ENCODE data around the gene SYT5.
"Not testable (repeated sequence)": the region's sequence is repeated elsewhere in the genome, so short reads cannot be mapped to it uniquely, and the experiment has no call there.

SYT5 gene

GRCh38 chr19:55226788-55227187 is 46.7 kb upstream of the SYT5 start:
- TF ChIP-seq, protein P1, sequence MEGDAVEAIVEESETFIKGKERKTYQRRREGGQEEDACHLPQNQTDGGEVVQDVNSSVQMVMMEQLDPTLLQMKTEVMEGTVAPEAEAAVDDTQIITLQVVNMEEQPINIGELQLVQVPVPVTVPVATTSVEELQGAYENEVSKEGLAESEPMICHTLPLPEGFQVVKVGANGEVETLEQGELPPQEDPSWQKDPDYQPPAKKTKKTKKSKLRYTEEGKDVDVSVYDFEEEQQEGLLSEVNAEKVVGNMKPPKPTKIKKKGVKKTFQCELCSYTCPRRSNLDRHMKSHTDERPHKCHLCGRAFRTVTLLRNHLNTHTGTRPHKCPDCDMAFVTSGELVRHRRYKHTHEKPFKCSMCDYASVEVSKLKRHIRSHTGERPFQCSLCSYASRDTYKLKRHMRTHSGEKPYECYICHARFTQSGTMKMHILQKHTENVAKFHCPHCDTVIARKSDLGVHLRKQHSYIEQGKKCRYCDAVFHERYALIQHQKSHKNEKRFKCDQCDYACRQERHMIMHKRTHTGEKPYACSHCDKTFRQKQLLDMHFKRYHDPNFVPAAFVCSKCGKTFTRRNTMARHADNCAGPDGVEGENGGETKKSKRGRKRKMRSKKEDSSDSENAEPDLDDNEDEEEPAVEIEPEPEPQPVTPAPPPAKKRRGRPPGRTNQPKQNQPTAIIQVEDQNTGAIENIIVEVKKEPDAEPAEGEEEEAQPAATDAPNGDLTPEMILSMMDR (IDR thresholded peaks at IDR 0.05): no peak
- TF ChIP-seq ZFX (IDR thresholded peaks at IDR 0.05; ENCODE audit: borderline replicate concordance): no peak
- H3K27ac ChIP-seq: no peak overlapping the region

GRCh38 chr19:55226273-55226672 is 46.2 kb upstream of the SYT5 start:
- TF ChIP-seq, protein P1 (IDR thresholded peaks at IDR 0.05): no peak
- no peak for TF ChIP-seq ZFX (IDR thresholded peaks at IDR 0.05; ENCODE audit: borderline replicate concordance)
- H3K27ac ChIP-seq: no peak overlapping the region

GRCh38 chr19:55225415-55225958 is 45.4 kb upstream of the SYT5 start:
- no peak overlapping the region; the same call in 1 of the 2 replicates for H3K27ac ChIP-seq
- TF ChIP-seq ZFX (IDR thresholded peaks at IDR 0.05; ENCODE audit: borderline replicate concordance): no peak
- TF ChIP-seq, protein P1 (IDR thresholded peaks at IDR 0.05): no peak

GRCh38 chr19:55224679-55225414 is 44.8 kb upstream of the SYT5 start:
- not testable (repeated sequence) for H3K27ac ChIP-seq

DNA sequence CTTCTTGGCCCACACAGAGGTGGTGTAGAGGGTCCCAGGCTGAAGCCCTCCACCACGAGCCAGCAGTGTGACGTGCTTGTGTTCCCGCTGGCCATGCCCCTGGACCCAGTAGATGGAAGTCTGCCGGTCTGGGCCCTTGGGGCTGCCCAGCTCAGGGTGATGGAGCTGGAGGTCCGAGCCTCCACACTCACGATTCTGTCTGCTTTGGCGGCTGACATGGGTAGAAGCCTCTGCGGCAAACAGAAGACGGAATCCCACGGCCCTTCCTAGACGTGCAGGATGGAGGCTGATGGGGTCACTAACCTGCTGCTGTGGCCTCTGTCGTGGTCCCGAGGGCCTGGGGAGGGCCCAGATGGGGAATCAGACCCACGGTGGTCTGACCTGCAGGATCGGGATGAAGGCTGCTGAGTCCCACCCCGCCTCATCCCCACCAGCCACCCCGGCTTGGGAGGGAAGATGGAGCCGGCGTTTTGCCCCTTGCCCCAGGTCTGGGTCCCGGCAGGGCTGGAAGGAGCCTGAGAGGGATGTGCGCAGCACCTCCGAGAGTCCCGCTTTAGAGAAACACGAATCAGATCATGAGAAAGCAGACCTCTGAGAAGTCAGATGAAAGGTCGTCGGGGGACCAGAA is 44.1 kb upstream of the SYT5 start:
- peak overlapping the region; percentile 27; the same call in 1 of the 2 replicates for H3K27ac ChIP-seq
- TF ChIP-seq ZFX (IDR thresholded peaks at IDR 0.05; ENCODE audit: borderline replicate concordance): no peak
- TF ChIP-seq, protein P1 (IDR thresholded peaks at IDR 0.05): no peak

- H3K27ac ChIP-seq: peak overlapping the region; percentile 27; the same call in 1 of the 2 replicates
- TF ChIP-seq, protein P1 (IDR thresholded peaks at IDR 0.05): no peak
- no peak for TF ChIP-seq ZFX (IDR thresholded peaks at IDR 0.05; ENCODE audit: borderline replicate concordance)
These were observed 43.4 kb upstream of the SYT5 start for GRCh38 chr19:55223291-55224037.

GRCh38 chr19:55220525-55220924 is 40.4 kb upstream of the SYT5 start:
- TF ChIP-seq, protein P1 (IDR thresholded peaks at IDR 0.05): no peak
- no peak for TF ChIP-seq ZFX (IDR thresholded peaks at IDR 0.05; ENCODE audit: borderline replicate concordance)

More at GRCh38 chr19:55220525-55220924, 40.4 kb upstream of the SYT5 start:
- H3K27ac ChIP-seq: no peak overlapping the region

Data from 22Rv1 (cell line).